Measurements from ENCODE around the gene FAM200C. TPM values are rescaled to one million over a fixed set of nuclear protein-coding genes. Genes with fewer than 3 reads are reported as not detected.

The FAM200C gene
- total and polyA plus RNA-seq, 9 of the 15 experiments (the other 6 are each of a cell fraction or from before 2014, with no cell fraction given) = 1.3 to 7.0 (median 1.8) TPM

DNA sequence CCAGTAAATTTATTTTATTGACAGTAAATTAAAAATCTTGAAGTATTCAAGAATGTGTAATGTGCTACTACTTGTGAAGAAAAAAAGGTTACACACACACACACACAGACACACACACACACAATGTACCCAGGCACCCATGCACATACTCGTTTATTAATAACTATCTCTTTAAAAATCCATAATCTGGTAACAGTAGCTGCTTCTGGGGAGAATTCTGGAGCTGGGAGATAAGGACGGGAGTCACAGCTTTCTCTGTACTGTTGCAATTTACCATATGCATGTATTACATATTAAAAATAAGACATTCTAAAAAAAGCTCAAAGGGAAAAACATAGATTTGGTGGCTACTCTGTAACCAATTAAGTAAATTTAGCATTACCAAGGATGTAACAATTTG, 21.5 kb downstream of the FAM200C start (continued):
- TF ChIP-seq DPF2 (IDR thresholded peaks at IDR 0.05) (peak; percentile 55; the same call in 1 of the 2 replicates), POLR2AphosphoS5 (IDR thresholded peaks at IDR 0.05; ENCODE audit: control insufficient read depth, insufficient read depth, low read depth, low read length) (peak; percentile 51; the same call in 1 of the 2 replicates), KDM1A (IDR thresholded peaks at IDR 0.05) (peak in 1 of 2 experiments; percentile 13; a peak in 2 of 4 replicates), ARID1B (IDR thresholded peaks at IDR 0.05) (peak; percentile 80), CEBPB (tag; IDR thresholded peaks at IDR 0.05) (peak; percentile 31; the same call in 1 of the 2 replicates), RCOR1 (IDR thresholded peaks at IDR 0.05; ENCODE audit: borderline replicate concordance in 1 of 2, low read depth in 2 of 2, low read length in 2 of 2) (0 out of 4 replicates have a peak, but pooled peaks of 1 of the 2 experiments have one; percentile 39), ZNF133 (CRISPR knock-in tag; IDR thresholded peaks at IDR 0.05) (no peak), KLF16 (IDR thresholded peaks at IDR 0.05) (0 out of 2 replicates have a peak, but pooled peaks have one; percentile 25), CBFA2T3 (IDR thresholded peaks at IDR 0.05) (peak; percentile 82), SUPT5H (IDR thresholded peaks at IDR 0.05) (no peak), ZNF785 (CRISPR knock-in tag; IDR thresholded peaks at IDR 0.05) (no peak), TAL1 (IDR thresholded peaks at IDR 0.05) (peak; percentile 85), EP300 (IDR thresholded peaks at IDR 0.05; ENCODE audit: low read length) (peak; percentile 45; the same call in 1 of the 2 replicates), ZNF239 (CRISPR knock-in tag; IDR thresholded peaks at IDR 0.05) (no peak), HMG20A (CRISPR knock-in tag; conservative IDR thresholded peaks at IDR 0.05) (no peak), ZNF311 (CRISPR knock-in tag; IDR thresholded peaks at IDR 0.05) (no peak), CREM (IDR thresholded peaks at IDR 0.05; ENCODE audit: low read depth) (no peak), TRIM24 (IDR thresholded peaks at IDR 0.05) (peak in 1 of 2 experiments; percentile 27; a peak in 1 of 4 replicates), MTA2 (IDR thresholded peaks at IDR 0.05; ENCODE audit: low read depth) (peak; percentile 64), SOX6 (IDR thresholded peaks at IDR 0.05) (peak; percentile 14; the same call in 1 of the 2 replicates), ZNF143 (CRISPR knock-in tag; IDR thresholded peaks at IDR 0.05) (no peak)
- TF ChIP-seq, protein P1, sequence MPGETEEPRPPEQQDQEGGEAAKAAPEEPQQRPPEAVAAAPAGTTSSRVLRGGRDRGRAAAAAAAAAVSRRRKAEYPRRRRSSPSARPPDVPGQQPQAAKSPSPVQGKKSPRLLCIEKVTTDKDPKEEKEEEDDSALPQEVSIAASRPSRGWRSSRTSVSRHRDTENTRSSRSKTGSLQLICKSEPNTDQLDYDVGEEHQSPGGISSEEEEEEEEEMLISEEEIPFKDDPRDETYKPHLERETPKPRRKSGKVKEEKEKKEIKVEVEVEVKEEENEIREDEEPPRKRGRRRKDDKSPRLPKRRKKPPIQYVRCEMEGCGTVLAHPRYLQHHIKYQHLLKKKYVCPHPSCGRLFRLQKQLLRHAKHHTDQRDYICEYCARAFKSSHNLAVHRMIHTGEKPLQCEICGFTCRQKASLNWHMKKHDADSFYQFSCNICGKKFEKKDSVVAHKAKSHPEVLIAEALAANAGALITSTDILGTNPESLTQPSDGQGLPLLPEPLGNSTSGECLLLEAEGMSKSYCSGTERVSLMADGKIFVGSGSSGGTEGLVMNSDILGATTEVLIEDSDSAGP (CRISPR knock-in tag; IDR thresholded peaks at IDR 0.05) = peak; percentile 76; the same call in 1 of the 2 replicates
- TF ChIP-seq, protein P2, sequence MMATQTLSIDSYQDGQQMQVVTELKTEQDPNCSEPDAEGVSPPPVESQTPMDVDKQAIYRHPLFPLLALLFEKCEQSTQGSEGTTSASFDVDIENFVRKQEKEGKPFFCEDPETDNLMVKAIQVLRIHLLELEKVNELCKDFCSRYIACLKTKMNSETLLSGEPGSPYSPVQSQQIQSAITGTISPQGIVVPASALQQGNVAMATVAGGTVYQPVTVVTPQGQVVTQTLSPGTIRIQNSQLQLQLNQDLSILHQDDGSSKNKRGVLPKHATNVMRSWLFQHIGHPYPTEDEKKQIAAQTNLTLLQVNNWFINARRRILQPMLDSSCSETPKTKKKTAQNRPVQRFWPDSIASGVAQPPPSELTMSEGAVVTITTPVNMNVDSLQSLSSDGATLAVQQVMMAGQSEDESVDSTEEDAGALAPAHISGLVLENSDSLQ (IDR thresholded peaks at IDR 0.05) = no peak
- TF ChIP-seq, protein P3, sequence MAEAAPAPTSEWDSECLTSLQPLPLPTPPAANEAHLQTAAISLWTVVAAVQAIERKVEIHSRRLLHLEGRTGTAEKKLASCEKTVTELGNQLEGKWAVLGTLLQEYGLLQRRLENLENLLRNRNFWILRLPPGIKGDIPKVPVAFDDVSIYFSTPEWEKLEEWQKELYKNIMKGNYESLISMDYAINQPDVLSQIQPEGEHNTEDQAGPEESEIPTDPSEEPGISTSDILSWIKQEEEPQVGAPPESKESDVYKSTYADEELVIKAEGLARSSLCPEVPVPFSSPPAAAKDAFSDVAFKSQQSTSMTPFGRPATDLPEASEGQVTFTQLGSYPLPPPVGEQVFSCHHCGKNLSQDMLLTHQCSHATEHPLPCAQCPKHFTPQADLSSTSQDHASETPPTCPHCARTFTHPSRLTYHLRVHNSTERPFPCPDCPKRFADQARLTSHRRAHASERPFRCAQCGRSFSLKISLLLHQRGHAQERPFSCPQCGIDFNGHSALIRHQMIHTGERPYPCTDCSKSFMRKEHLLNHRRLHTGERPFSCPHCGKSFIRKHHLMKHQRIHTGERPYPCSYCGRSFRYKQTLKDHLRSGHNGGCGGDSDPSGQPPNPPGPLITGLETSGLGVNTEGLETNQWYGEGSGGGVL (CRISPR knock-in tag; IDR thresholded peaks at IDR 0.05) = no peak
- TF ChIP-seq, protein P4, sequence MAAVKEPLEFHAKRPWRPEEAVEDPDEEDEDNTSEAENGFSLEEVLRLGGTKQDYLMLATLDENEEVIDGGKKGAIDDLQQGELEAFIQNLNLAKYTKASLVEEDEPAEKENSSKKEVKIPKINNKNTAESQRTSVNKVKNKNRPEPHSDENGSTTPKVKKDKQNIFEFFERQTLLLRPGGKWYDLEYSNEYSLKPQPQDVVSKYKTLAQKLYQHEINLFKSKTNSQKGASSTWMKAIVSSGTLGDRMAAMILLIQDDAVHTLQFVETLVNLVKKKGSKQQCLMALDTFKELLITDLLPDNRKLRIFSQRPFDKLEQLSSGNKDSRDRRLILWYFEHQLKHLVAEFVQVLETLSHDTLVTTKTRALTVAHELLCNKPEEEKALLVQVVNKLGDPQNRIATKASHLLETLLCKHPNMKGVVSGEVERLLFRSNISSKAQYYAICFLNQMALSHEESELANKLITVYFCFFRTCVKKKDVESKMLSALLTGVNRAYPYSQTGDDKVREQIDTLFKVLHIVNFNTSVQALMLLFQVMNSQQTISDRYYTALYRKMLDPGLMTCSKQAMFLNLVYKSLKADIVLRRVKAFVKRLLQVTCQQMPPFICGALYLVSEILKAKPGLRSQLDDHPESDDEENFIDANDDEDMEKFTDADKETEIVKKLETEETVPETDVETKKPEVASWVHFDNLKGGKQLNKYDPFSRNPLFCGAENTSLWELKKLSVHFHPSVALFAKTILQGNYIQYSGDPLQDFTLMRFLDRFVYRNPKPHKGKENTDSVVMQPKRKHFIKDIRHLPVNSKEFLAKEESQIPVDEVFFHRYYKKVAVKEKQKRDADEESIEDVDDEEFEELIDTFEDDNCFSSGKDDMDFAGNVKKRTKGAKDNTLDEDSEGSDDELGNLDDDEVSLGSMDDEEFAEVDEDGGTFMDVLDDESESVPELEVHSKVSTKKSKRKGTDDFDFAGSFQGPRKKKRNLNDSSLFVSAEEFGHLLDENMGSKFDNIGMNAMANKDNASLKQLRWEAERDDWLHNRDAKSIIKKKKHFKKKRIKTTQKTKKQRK (IDR thresholded peaks at IDR 0.05; ENCODE audit: borderline replicate concordance, low read depth, low read length) = no peak

All from K562 (cell line).